Measurements from ENCODE around the gene METTL21C. TPM values are rescaled to one million over a fixed set of nuclear protein-coding genes. Genes with fewer than 3 reads are reported as not detected.

Gene METTL21C
- polyA plus RNA-seq, 3 donors: not detected

DNA sequence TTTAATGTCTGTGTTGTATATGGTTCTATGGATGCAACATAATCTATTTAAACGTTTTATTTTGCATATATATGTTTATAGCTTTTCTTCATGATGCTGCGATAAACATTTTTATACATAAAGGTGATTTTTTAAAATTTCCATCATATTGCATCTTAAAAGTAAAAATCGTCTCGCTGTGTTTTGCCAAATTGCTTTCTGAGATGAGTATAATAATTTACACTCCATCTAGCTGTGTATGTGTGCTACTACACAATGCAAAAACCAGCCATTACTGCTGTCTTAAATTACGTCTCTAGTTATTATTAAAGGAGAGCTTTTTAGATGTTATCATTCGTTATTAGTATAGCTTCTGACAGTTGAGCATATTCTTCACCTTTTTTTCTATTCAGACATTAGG lies 37.2 kb downstream of the METTL21C start:
- H3K36me3 Mint-ChIP-seq: peaks cover 48 to 53% of the 10 kb centered on the region in 2 donors
- no peak overlapping the region for H3K4me3 Mint-ChIP-seq
- no peaks in the 10 kb centered on the region for H3K4me1 Mint-ChIP-seq
- H3K27me3 ChIP-seq (ENCODE audit: control insufficient read depth in 2 of 2, insufficient read depth in 2 of 2, low read length in 2 of 2): no peaks in the 10 kb centered on the region
- intact Hi-C loops (cut with micrococcal nuclease): no loop called here
- no peaks in the 10 kb centered on the region for H4K20me1 ChIP-seq (ENCODE audit: insufficient read depth, low read length)
- H3K27ac ChIP-seq (ENCODE audit: low read depth in 1 of 2, low read length in 2 of 2): no peak overlapping the region
- H3K27me3 Mint-ChIP-seq (ENCODE audit: low read depth in 3 of 3): no peaks in the 10 kb centered on the region
- peaks cover 0 to 6% (median 0%) of the 10 kb centered on the region in 7 donors for H3K9me3 Mint-ChIP-seq
- H3K9me3 ChIP-seq (replicated peaks in 1 of 2; ENCODE audit: control insufficient read depth in 1 of 2, insufficient read depth in 1 of 2, low read length in 2 of 2): peaks cover 0 to 5% of the 10 kb centered on the region in 2 donors
- H3K4me1 ChIP-seq (ENCODE audit: control insufficient read depth in 1 of 2, insufficient read depth in 2 of 2, low read length in 2 of 2): no peaks in the 10 kb centered on the region
- no peak overlapping the region for H3K9ac ChIP-seq (ENCODE audit: insufficient read depth, low read length, poor library complexity, severe bottlenecking)
- H3K27ac Mint-ChIP-seq: no peak overlapping the region
- WGBS (ENCODE audit: insufficient coverage): no CpG with 5 or more reads among the region's 6 CpGs
- H2AFZ ChIP-seq (ENCODE audit: insufficient read depth, low read depth, low read length, poor library complexity, severe bottlenecking): no peak overlapping the region
- TF ChIP-seq, protein P1, sequence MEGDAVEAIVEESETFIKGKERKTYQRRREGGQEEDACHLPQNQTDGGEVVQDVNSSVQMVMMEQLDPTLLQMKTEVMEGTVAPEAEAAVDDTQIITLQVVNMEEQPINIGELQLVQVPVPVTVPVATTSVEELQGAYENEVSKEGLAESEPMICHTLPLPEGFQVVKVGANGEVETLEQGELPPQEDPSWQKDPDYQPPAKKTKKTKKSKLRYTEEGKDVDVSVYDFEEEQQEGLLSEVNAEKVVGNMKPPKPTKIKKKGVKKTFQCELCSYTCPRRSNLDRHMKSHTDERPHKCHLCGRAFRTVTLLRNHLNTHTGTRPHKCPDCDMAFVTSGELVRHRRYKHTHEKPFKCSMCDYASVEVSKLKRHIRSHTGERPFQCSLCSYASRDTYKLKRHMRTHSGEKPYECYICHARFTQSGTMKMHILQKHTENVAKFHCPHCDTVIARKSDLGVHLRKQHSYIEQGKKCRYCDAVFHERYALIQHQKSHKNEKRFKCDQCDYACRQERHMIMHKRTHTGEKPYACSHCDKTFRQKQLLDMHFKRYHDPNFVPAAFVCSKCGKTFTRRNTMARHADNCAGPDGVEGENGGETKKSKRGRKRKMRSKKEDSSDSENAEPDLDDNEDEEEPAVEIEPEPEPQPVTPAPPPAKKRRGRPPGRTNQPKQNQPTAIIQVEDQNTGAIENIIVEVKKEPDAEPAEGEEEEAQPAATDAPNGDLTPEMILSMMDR (IDR thresholded peaks at IDR 0.05): peak; percentile 55
- H3K4me3 ChIP-seq (replicated peaks in 1 of 3; ENCODE audit: low read depth in 2 of 3, low read length in 3 of 3): no peak overlapping the region
- no peaks in the 10 kb centered on the region for H3K79me2 ChIP-seq (ENCODE audit: insufficient read depth, low read length)
- peaks cover 60 to 95% of the 10 kb centered on the region in 2 donors for H3K36me3 ChIP-seq (replicated peaks in 1 of 2; ENCODE audit: control insufficient read depth in 1 of 2, insufficient read depth in 2 of 2, low read length in 2 of 2)
- DNase-seq: no peak
- H3K4me2 ChIP-seq (replicated peaks; ENCODE audit: extremely low read depth, low read length, poor library complexity, severe bottlenecking): no peak overlapping the region

DNA sequence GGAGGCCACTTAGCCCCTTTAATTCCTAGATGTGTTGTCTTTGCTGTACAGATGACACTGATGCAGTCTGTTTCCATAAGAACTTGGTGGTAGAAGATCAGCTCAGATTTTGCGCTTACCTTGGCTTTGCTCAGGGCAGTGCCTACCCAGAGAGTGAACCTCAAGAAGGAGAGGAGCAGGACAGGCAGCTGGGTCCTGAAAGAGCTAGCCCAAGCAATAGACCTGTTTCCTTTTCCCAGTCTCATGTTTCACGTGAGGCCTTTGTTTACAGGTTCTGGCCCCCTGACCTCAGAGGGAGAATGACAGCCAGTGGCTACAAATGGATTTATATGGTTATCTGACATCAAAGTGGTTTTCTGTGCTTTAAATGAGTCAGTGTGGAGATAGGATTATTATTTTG lies 40.1 kb downstream of the METTL21C start:
- Histone ChIP-seq H2AFZ (ENCODE audit: insufficient read depth, low read depth, low read length, poor library complexity, severe bottlenecking) (no peak overlapping the region), H3K4me3 (replicated peaks in 1 of 3; ENCODE audit: low read depth in 2 of 3, low read length in 3 of 3) (no peak overlapping the region), H3K4me1 (ENCODE audit: control insufficient read depth in 1 of 2, insufficient read depth in 2 of 2, low read length in 2 of 2) (no peaks in the 10 kb centered on the region), H3K36me3 (replicated peaks in 1 of 2; ENCODE audit: control insufficient read depth in 1 of 2, insufficient read depth in 2 of 2, low read length in 2 of 2) (peaks cover 77 to 92% of the 10 kb centered on the region in 2 donors), H3K9me3 (replicated peaks in 1 of 2; ENCODE audit: control insufficient read depth in 1 of 2, insufficient read depth in 1 of 2, low read length in 2 of 2) (peaks cover 0 to 5% of the 10 kb centered on the region in 2 donors), H3K79me2 (ENCODE audit: insufficient read depth, low read length) (no peaks in the 10 kb centered on the region), H3K27ac (ENCODE audit: low read depth in 1 of 2, low read length in 2 of 2) (peak overlapping the region in 1 of 2 donors; percentile 14), H3K9ac (ENCODE audit: insufficient read depth, low read length, poor library complexity, severe bottlenecking) (no peak overlapping the region), H3K4me2 (replicated peaks; ENCODE audit: extremely low read depth, low read length, poor library complexity, severe bottlenecking) (no peak overlapping the region), H4K20me1 (ENCODE audit: insufficient read depth, low read length) (no peaks in the 10 kb centered on the region), H3K27me3 (ENCODE audit: control insufficient read depth in 2 of 2, insufficient read depth in 2 of 2, low read length in 2 of 2) (no peaks in the 10 kb centered on the region)
- Mint-ChIP-seq H3K4me3 (no peak overlapping the region), H3K9me3 (peaks cover 0 to 6% (median 0%) of the 10 kb centered on the region in 7 donors), H3K36me3 (peaks cover 41 to 60% of the 10 kb centered on the region in 2 donors), H3K27ac (no peak overlapping the region), H3K27me3 (ENCODE audit: low read depth in 3 of 3) (no peaks in the 10 kb centered on the region), H3K4me1 (no peaks in the 10 kb centered on the region)
- intact Hi-C loops (cut with micrococcal nuclease): no loop called here
- DNase-seq: no peak
- TF ChIP-seq, protein P1 (IDR thresholded peaks at IDR 0.05): no peak
- WGBS (ENCODE audit: insufficient coverage): 100% methylated on average over 1 of the region's 2 CpGs

Data from CD14-positive monocyte (primary cell).